Urinary bladder (tissue), 4 donors: ENCODE data around the gene UBXN2A. TPM values are rescaled to one million over a fixed set of nuclear protein-coding genes. Genes with fewer than 3 reads are reported as not detected.
A peak's percentile ranks its signal among the peaks of the same experiment; 100 is the strongest.
"Not testable (repeated sequence)": the region's sequence is repeated elsewhere in the genome, so short reads cannot be mapped to it uniquely, and the experiment has no call there.

Experiments
- DNase-seq: peaks from one replicate; pipeline ENCODE4 v3.0.0-alpha.2; 2015; ENCODE audit errors: extremely low spot score
- H3K27ac ChIP-seq: one replicate; pipeline ENCODE4 v1.5.1; 2013; ENCODE audit warnings: low read depth, mild to moderate bottlenecking, moderate library complexity
- H3K36me3 ChIP-seq: one replicate; pipeline ENCODE4 v1.6.1; 2013; ENCODE audit warnings: mild to moderate bottlenecking, moderate library complexity; ENCODE audit not compliant: insufficient read depth
- H3K4me1 ChIP-seq: one replicate; pipeline ENCODE4 v1.6.1; 2013; ENCODE audit warnings: mild to moderate bottlenecking, moderate library complexity; ENCODE audit not compliant: insufficient read depth
- H3K4me3 ChIP-seq: one replicate; pipeline ENCODE4 v1.5.1; 2013; ENCODE audit warnings: low read depth, low read length
- WGBS: extraction: QIAGEN DNeasy Blood & Tissue Kit; methylation state at CpG from one replicate; pipeline ENCODE4 v1.1.7; 2013; 5-methylcytosine and 5-hydroxymethylcytosine counted together
- polyA plus RNA-seq: library from polyadenylated mRNA; stranded (reverse); fragments of 200-250 nt; gene quantifications from one replicate; pipeline ENCODE4 v1.2.3, GENCODE V29; 2013
- total RNA-seq: library from RNA; depleted of rRNA; stranded (reverse); fragments of >200 nt; gene quantifications from one replicate; pipeline ENCODE4 v1.2.3, GENCODE V29; 2014
- donor health status: healthy with polysubstance abuse.
- donor health status: healthy.

UBXN2A gene
- total and polyA plus RNA-seq, 2 donors: 8.6 to 33.6 TPM

- WGBS: 88% methylated on average over 16 of the region's 16 CpGs
- Histone ChIP-seq H3K27ac (no peak overlapping the region), H3K4me1 (no peaks in the 10 kb centered on the region), H3K4me3 (no peak overlapping the region), H3K36me3 (no peaks in the 10 kb centered on the region)
- no peak for DNase-seq
These were observed 82.8 kb downstream of the UBXN2A start for GRCh38 chr2:24022975-24023575.

- WGBS: 54% methylated on average over 12 of the region's 12 CpGs
- H3K36me3 ChIP-seq: no peaks in the 10 kb centered on the region
- H3K4me3 ChIP-seq: no peak overlapping the region
- no peak overlapping the region for H3K27ac ChIP-seq
- no peaks in the 10 kb centered on the region for H3K4me1 ChIP-seq
- DNase-seq: no peak
These were observed 83.8 kb downstream of the UBXN2A start for GRCh38 chr2:24024018-24024417.

GRCh38 chr2:24024996-24025663 is 84.9 kb downstream of the UBXN2A start:
- WGBS: 94% methylated on average over 17 of the region's 17 CpGs
- H3K4me3 ChIP-seq: no peak overlapping the region
- no peak for DNase-seq
- no peaks in the 10 kb centered on the region for H3K36me3 ChIP-seq
- H3K4me1 ChIP-seq: no peaks in the 10 kb centered on the region
- H3K27ac ChIP-seq: no peak overlapping the region

GRCh38 chr2:24026233-24026632 is 86.0 kb downstream of the UBXN2A start:
- Histone ChIP-seq H3K36me3 (no peaks in the 10 kb centered on the region), H3K4me1 (no peaks in the 10 kb centered on the region), H3K4me3 (no peak overlapping the region), H3K27ac (no peak overlapping the region)
- 54% methylated on average over 2 of the region's 2 CpGs for WGBS
- DNase-seq: no peak

- Histone ChIP-seq H3K4me3 (no peak overlapping the region), H3K4me1 (no peaks in the 10 kb centered on the region), H3K27ac (no peak overlapping the region), H3K36me3 (no peaks in the 10 kb centered on the region)
- no peak for DNase-seq
- WGBS: 91% methylated on average over 9 of the region's 9 CpGs
These were observed 98.7 kb downstream of the UBXN2A start for GRCh38 chr2:24038786-24039499.

- no peak overlapping the region for H3K27ac ChIP-seq
- no peak for DNase-seq
- 97% methylated on average over 4 of the region's 4 CpGs for WGBS
- no peak overlapping the region for H3K4me3 ChIP-seq
- H3K4me1 ChIP-seq: no peaks in the 10 kb centered on the region
- H3K36me3 ChIP-seq: no peaks in the 10 kb centered on the region
These were observed 100.2 kb downstream of the UBXN2A start for GRCh38 chr2:24040511-24040910.

- not testable (repeated sequence) for H3K36me3 ChIP-seq, H3K4me1 ChIP-seq, H3K27ac ChIP-seq, DNase-seq, H3K4me3 ChIP-seq
- whole genome bisulfite sequencing: 96% methylated on average over 6 of the region's 6 CpGs
These were observed 102.9 kb downstream of the UBXN2A start for GRCh38 chr2:24043133-24043532.

GRCh38 chr2:24045511-24046508 is 105.5 kb downstream of the UBXN2A start:
- Histone ChIP-seq H3K4me3 (no peak overlapping the region), H3K27ac (no peak overlapping the region), H3K4me1 (peaks cover 4% of the 10 kb centered on the region), H3K36me3 (no peaks in the 10 kb centered on the region)
- no peak for DNase-seq
- WGBS: 83% methylated on average over 11 of the region's 11 CpGs

- DNase-seq: no peak
- WGBS: 2% methylated on average over 2 of the region's 2 CpGs
- Histone ChIP-seq H3K27ac (no peak overlapping the region), H3K4me3 (peak overlapping the region; percentile 72), H3K4me1 (peaks cover 4% of the 10 kb centered on the region), H3K36me3 (no peaks in the 10 kb centered on the region)
These were observed 106.3 kb downstream of the UBXN2A start for GRCh38 chr2:24046599-24046929.

GRCh38 chr2:24046930-24047702 is 106.9 kb downstream of the UBXN2A start, which contains the start of gene WDCP:
TSS of gene WDCP (minus strand) at chr2:24047391. CDS start at chr2:24039494, 7,897 bp downstream.
- WGBS: under 1% methylated on average over 38 of the region's 38 CpGs
- Histone ChIP-seq H3K36me3 (no peaks in the 10 kb centered on the region), H3K4me3 (peak within 1 kb of the TSS; percentile 72), H3K4me1 (peaks cover 4% of the 10 kb centered on the region), H3K27ac (peak within 1 kb of the TSS; percentile 48)
- peak; percentile 94 for DNase-seq

- Histone ChIP-seq H3K36me3 (no peaks in the 10 kb centered on the region), H3K4me1 (peaks cover 4% of the 10 kb centered on the region), H3K27ac (no peak overlapping the region), H3K4me3 (no peak overlapping the region)
- 43% methylated on average over 8 of the region's 8 CpGs for WGBS
- no peak for DNase-seq
These were observed 107.4 kb downstream of the UBXN2A start for GRCh38 chr2:24047703-24048033.

- Histone ChIP-seq H3K36me3 (no peaks in the 10 kb centered on the region), H3K4me1 (peaks cover 4% of the 10 kb centered on the region), H3K27ac (no peak overlapping the region), H3K4me3 (peak overlapping the region; percentile 89)
- DNase-seq: no peak
- WGBS: 17% methylated on average over 23 of the region's 23 CpGs
These were observed 108.7 kb downstream of the UBXN2A start for GRCh38 chr2:24048769-24049484.
